Activated CD8-positive, alpha-beta memory T cell treated with anti-CD3 and anti-CD28 coated beads for 36 hours (primary cell): Measurements from ENCODE around the gene ANKRD11. TPM values are rescaled to one million over a fixed set of nuclear protein-coding genes. Genes with fewer than 3 reads are reported as not detected.
"Not testable (repeated sequence)": the region's sequence is repeated elsewhere in the genome, so short reads cannot be mapped to it uniquely, and the experiment has no call there.

Source experiments
- CTCF ChIA-PET: fragments of 350-600 bp; sonication (Branson Sonifier 250); formaldehyde crosslinking; loops from one replicate; lab custom pipeline; 2021; ENCODE audit warnings: antibody characterized with exemption; lab: Charles Lee
- POLR2A ChIA-PET: fragments of 350-600 bp; sonication (Branson Sonifier 250); formaldehyde crosslinking; loops from one replicate; lab custom pipeline; 2021; ENCODE audit warnings: antibody characterized with exemption; lab: Charles Lee
- total RNA-seq, 2 experiments: library from RNA; stranded (reverse); gene quantifications; one replicate each; pipeline ENCODE4 v1.2.3, GENCODE V29; 2021

ANKRD11 gene
- total RNA-seq, 2 experiments from 2014 or later: 152 to 159 TPM

GRCh38 chr16:89463312-89463711 is 27.0 kb downstream of the ANKRD11 start:
- POLR2A ChIA-PET: not testable (repeated sequence)

GRCh38 chr16:89462639-89463038 is 27.7 kb downstream of the ANKRD11 start:
- CTCF ChIA-PET: not testable (repeated sequence)

More at GRCh38 chr16:89463312-89463711, 27.0 kb downstream of the ANKRD11 start:
- CTCF ChIA-PET: not testable (repeated sequence)

GRCh38 chr16:89461890-89462289 is 28.5 kb downstream of the ANKRD11 start:
- POLR2A ChIA-PET, CTCF ChIA-PET: not testable (repeated sequence)

More at GRCh38 chr16:89462639-89463038, 27.7 kb downstream of the ANKRD11 start:
- POLR2A ChIA-PET: not testable (repeated sequence)

GRCh38 chr16:89460556-89460955 is 29.8 kb downstream of the ANKRD11 start:
- CTCF ChIA-PET: interaction anchor here (1.9 kb wide), 1 partner anchor 8 kb away, joined by 4 read pairs; no protein-coding TSS in a partner anchor

GRCh38 chr16:89458967-89459366 is 31.4 kb downstream of the ANKRD11 start:
- ChIA-PET POLR2A (no interaction called here), CTCF (interaction anchor here (1.9 kb wide), 1 partner anchor 10 kb away, joined by 4 read pairs; no protein-coding TSS in a partner anchor)

More at GRCh38 chr16:89460556-89460955, 29.8 kb downstream of the ANKRD11 start:
- POLR2A ChIA-PET: interaction anchor here (0.6 kb wide), 1 partner anchor 130 kb away, joined by 4 read pairs; no protein-coding TSS in a partner anchor

GRCh38 chr16:89458551-89458950 is 31.8 kb downstream of the ANKRD11 start:
- ChIA-PET CTCF (interaction anchor here (1.0 to 1.9 kb wide), 2 partner anchors 10 to 58 kb away, joined by 3 to 4 read pairs; no protein-coding TSS in a partner anchor), POLR2A (no interaction called here)

GRCh38 chr16:89456419-89456959 is 33.9 kb downstream of the ANKRD11 start:
- ChIA-PET CTCF (interaction anchor here (0.7 to 1.5 kb wide), 2 partner anchors 10 to 186 kb away, joined by 3 read pairs; no protein-coding TSS in a partner anchor), POLR2A (no interaction called here)

GRCh38 chr16:89455692-89456091 is 34.7 kb downstream of the ANKRD11 start:
- ChIA-PET CTCF (interaction anchor here (1.5 kb wide), 1 partner anchor 9 kb away, joined by 3 read pairs; no protein-coding TSS in a partner anchor), POLR2A (no interaction called here)

GRCh38 chr16:89455178-89455577 is 35.2 kb downstream of the ANKRD11 start:
- ChIA-PET POLR2A (no interaction called here), CTCF (interaction anchor here (1.5 kb wide), 1 partner anchor 9 kb away, joined by 3 read pairs; no protein-coding TSS in a partner anchor)

- CTCF ChIA-PET: interaction anchor here (0.8 kb wide), 1 partner anchor 13 kb away, joined by 3 read pairs; no protein-coding TSS in a partner anchor
- POLR2A ChIA-PET: not testable (repeated sequence)
These were observed 35.8 kb downstream of the ANKRD11 start for GRCh38 chr16:89454378-89455125.

- POLR2A ChIA-PET: no interaction called here
- CTCF ChIA-PET: interaction anchor here (0.8 kb wide), 1 partner anchor 14 kb away, joined by 3 read pairs; no protein-coding TSS in a partner anchor
These were observed 36.6 kb downstream of the ANKRD11 start for GRCh38 chr16:89453501-89454321.

GRCh38 chr16:89452925-89453324 is 37.4 kb downstream of the ANKRD11 start:
- ChIA-PET POLR2A (no interaction called here), CTCF (interaction anchor here (1.3 kb wide), 1 partner anchor 36 kb away, joined by 3 read pairs; no protein-coding TSS in a partner anchor)

- ChIA-PET CTCF (interaction anchor here (0.9 to 1.3 kb wide), 2 partner anchors 37 to 57 kb away, joined by 3 read pairs; no protein-coding TSS in a partner anchor), POLR2A (no interaction called here)
These were observed 38.1 kb downstream of the ANKRD11 start for GRCh38 chr16:89452241-89452640.

GRCh38 chr16:89450537-89450936 is 39.8 kb downstream of the ANKRD11 start:
- ChIA-PET CTCF (interaction anchor here (1.6 kb wide), 1 partner anchor 161 kb away, joined by 4 read pairs; no protein-coding TSS in a partner anchor), POLR2A (no interaction called here)

GRCh38 chr16:89449726-89450335 is 40.5 kb downstream of the ANKRD11 start:
- CTCF ChIA-PET: interaction anchor here (0.7 to 1.6 kb wide), 2 partner anchors 146 to 161 kb away, joined by 4 read pairs; no protein-coding TSS in a partner anchor
- POLR2A ChIA-PET: no interaction called here

- CTCF ChIA-PET: no interaction called here
- POLR2A ChIA-PET: no interaction called here
These were observed 41.7 kb downstream of the ANKRD11 start for GRCh38 chr16:89448656-89449055.

GRCh38 chr16:89446975-89447293 is 43.4 kb downstream of the ANKRD11 start:
- CTCF ChIA-PET: interaction anchor here (1.0 to 1.3 kb wide), 3 partner anchors 9 to 38 kb away, joined by 3 to 4 read pairs (median 3); no protein-coding TSS in a partner anchor
- POLR2A ChIA-PET: interaction anchor here (0.8 to 1.0 kb wide), 2 partner anchors 10 to 36 kb away, joined by 3 to 4 read pairs; no protein-coding TSS in a partner anchor
